Hematopoietic multipotent progenitor cell treated with erythropoietin and hydrocortisone succinate and interleukin-3 and kit ligand, for 15 days (in vitro differentiated cells): ENCODE data around the gene SLX9.
"Not testable (repeated sequence)": the region's sequence is repeated elsewhere in the genome, so short reads cannot be mapped to it uniquely, and the experiment has no call there.

Experiments
- DNase-seq: peaks from one replicate; pipeline ENCODE4 v3.0.0-alpha.2; 2015; ENCODE audit warnings: low spot score

The SLX9 gene

GRCh38 chr21:45019076-45019886 lies 79.5 kb downstream of the SLX9 start:
- DNase-seq, result no peak

GRCh38 chr21:45019887-45020537 lies 80.2 kb downstream of the SLX9 start:
- DNase-seq, result no peak

GRCh38 chr21:45020629-45021427 lies 81.0 kb downstream of the SLX9 start:
- DNase-seq, result no peak

GRCh38 chr21:45021428-45022347 lies 81.9 kb downstream of the SLX9 start:
- DNase-seq, result no peak

GRCh38 chr21:45022348-45022675 lies 82.5 kb downstream of the SLX9 start:
- DNase-seq, result no peak

- DNase-seq, result no peak
These were observed 82.9 kb downstream of the SLX9 start for GRCh38 chr21:45022736-45023135.

GRCh38 chr21:45024516-45024915 lies 84.7 kb downstream of the SLX9 start:
- DNase-seq, result not testable (repeated sequence)

GRCh38 chr21:45026066-45026745 lies 86.4 kb downstream of the SLX9 start:
- no peak for DNase-seq
